ENCODE data around the gene GPBP1.

DNA sequence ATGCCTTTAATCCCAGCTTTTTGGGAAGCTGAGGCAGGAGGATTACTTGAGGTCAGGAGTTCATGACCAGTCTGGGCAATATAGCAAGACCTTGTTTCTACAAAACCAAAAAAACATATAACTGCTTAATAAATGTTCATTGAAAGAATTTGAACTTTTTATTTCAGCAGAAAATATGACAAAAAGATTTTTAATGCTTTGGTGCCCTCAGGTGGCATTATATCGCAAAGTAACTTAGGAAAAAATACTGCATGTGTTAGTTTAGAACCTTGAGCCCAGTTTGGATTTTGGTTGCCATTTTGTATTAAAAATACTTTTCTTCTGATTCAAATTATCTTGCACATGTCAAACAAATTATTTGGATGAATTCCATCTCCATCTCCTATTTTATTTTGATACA lies 103.2 kb downstream of the GPBP1 start:
- TF ChIP-seq, protein P1, sequence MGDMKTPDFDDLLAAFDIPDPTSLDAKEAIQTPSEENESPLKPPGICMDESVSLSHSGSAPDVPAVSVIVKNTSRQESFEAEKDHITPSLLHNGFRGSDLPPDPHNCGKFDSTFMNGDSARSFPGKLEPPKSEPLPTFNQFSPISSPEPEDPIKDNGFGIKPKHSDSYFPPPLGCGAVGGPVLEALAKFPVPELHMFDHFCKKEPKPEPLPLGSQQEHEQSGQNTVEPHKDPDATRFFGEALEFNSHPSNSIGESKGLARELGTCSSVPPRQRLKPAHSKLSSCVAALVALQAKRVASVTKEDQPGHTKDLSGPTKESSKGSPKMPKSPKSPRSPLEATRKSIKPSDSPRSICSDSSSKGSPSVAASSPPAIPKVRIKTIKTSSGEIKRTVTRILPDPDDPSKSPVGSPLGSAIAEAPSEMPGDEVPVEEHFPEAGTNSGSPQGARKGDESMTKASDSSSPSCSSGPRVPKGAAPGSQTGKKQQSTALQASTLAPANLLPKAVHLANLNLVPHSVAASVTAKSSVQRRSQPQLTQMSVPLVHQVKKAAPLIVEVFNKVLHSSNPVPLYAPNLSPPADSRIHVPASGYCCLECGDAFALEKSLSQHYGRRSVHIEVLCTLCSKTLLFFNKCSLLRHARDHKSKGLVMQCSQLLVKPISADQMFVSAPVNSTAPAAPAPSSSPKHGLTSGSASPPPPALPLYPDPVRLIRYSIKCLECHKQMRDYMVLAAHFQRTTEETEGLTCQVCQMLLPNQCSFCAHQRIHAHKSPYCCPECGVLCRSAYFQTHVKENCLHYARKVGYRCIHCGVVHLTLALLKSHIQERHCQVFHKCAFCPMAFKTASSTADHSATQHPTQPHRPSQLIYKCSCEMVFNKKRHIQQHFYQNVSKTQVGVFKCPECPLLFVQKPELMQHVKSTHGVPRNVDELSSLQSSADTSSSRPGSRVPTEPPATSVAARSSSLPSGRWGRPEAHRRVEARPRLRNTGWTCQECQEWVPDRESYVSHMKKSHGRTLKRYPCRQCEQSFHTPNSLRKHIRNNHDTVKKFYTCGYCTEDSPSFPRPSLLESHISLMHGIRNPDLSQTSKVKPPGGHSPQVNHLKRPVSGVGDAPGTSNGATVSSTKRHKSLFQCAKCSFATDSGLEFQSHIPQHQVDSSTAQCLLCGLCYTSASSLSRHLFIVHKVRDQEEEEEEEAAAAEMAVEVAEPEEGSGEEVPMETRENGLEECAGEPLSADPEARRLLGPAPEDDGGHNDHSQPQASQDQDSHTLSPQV (IDR thresholded peaks at IDR 0.05): no peak
- TF ChIP-seq SAP30 (IDR thresholded peaks at IDR 0.05; ENCODE audit: borderline replicate concordance, insufficient read depth, low read depth, low read length, poor library complexity, severe bottlenecking) (no peak), MAFK (IDR thresholded peaks at IDR 0.05; ENCODE audit: low read length) (no peak), KDM1A (IDR thresholded peaks at IDR 0.05) (no peak)
- TF ChIP-seq, protein P2, sequence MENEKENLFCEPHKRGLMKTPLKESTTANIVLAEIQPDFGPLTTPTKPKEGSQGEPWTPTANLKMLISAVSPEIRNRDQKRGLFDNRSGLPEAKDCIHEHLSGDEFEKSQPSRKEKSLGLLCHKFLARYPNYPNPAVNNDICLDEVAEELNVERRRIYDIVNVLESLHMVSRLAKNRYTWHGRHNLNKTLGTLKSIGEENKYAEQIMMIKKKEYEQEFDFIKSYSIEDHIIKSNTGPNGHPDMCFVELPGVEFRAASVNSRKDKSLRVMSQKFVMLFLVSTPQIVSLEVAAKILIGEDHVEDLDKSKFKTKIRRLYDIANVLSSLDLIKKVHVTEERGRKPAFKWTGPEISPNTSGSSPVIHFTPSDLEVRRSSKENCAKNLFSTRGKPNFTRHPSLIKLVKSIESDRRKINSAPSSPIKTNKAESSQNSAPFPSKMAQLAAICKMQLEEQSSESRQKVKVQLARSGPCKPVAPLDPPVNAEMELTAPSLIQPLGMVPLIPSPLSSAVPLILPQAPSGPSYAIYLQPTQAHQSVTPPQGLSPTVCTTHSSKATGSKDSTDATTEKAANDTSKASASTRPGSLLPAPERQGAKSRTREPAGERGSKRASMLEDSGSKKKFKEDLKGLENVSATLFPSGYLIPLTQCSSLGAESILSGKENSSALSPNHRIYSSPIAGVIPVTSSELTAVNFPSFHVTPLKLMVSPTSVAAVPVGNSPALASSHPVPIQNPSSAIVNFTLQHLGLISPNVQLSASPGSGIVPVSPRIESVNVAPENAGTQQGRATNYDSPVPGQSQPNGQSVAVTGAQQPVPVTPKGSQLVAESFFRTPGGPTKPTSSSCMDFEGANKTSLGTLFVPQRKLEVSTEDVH (IDR thresholded peaks at IDR 0.05; ENCODE audit: low read depth, partially characterized antibody): no peak
